K562 (cell line): ENCODE results near the gene KLHDC10. TPM values are rescaled to one million over a fixed set of nuclear protein-coding genes. Genes with fewer than 3 reads are reported as not detected.

Experiments
- BACH1 ChIP-seq: fragments of 200-800 bp; sonication (Bioruptor generic); IDR thresholded peaks from 2 replicates; pipeline ENCODE4 v1.6.1; 2016; ENCODE audit warnings: missing genetic modification characterization, missing compliant biosample characterization
- CBFA2T3 ChIP-seq: fragments of 450-650 bp; IDR thresholded peaks from 2 replicates; pipeline ENCODE4 v1.6.1; 2017
- ETS2 ChIP-seq: IDR thresholded peaks from 2 replicates; pipeline ENCODE4 v1.6.1; 2016; ENCODE audit warnings: borderline replicate concordance, missing genetic modification characterization, mild to moderate bottlenecking, moderate library complexity, missing compliant biosample characterization; ENCODE audit not compliant: poor library complexity, severe bottlenecking
- GATA2 ChIP-seq: sonication (generic); formaldehyde crosslinking; IDR thresholded peaks from 2 replicates; pipeline ENCODE4 v1.4.0; 2020; ENCODE audit warnings: mild to moderate bottlenecking, missing genetic modification reagents
- MCM2 ChIP-seq: fragments of 450-650 bp; IDR thresholded peaks from 2 replicates; pipeline ENCODE4 v1.6.1; 2017; ENCODE audit warnings: low read depth, mild to moderate bottlenecking
- NCOA1 ChIP-seq: fragments of 450-650 bp; IDR thresholded peaks from 2 replicates; pipeline ENCODE4 v1.6.1; 2016; ENCODE audit warnings: low read depth
- NONO ChIP-seq, 2 experiments: fragments of 200-400 bp in 1 of 2; fragments of 450-650 bp in 1 of 2; formaldehyde crosslinking in 1 of 2; IDR thresholded peaks; 2 replicates each; pipeline ENCODE4 v1.6.1; 2017; ENCODE audit warnings: low read depth in 2 of 2, mild to moderate bottlenecking in 2 of 2, moderate library complexity in 2 of 2, low read length in 1 of 2
- PHTF2 ChIP-seq: fragments of 250-450 bp; sonication (Bioruptor Pico); IDR thresholded peaks from 2 replicates; pipeline ENCODE4 v1.5.0; 2021; ENCODE audit warnings: mild to moderate bottlenecking
- RFX1 ChIP-seq: fragments of 450-650 bp; IDR thresholded peaks from 2 replicates; pipeline ENCODE4 v1.6.1; 2016; ENCODE audit warnings: mild to moderate bottlenecking, moderate library complexity
- SMARCB1 ChIP-seq: IDR thresholded peaks from 2 replicates; pipeline ENCODE4 v1.6.1; 2011; ENCODE audit warnings: improper control_type of control experiment, low read depth; ENCODE audit not compliant: insufficient read length
- ZNF707 ChIP-seq: fragments of 250-450 bp; sonication (Bioruptor Pico); conservative IDR thresholded peaks from 2 replicates; pipeline ENCODE4 v1.8.0; 2022; ENCODE audit warnings: inconsistent platforms, mild to moderate bottlenecking, moderate library complexity
- polyA plus RNA-seq, 8 experiments: library from polyadenylated mRNA; depleted of rRNA in 4 of 8; stranded (reverse) in 5 of 8; unstranded in 3 of 8; fragments of >200 nt; fragmentation: Nextera tagmentation in 2 of 8; fragmentation: Illumina TruSeq in 1 of 8; extraction: Ambion mirVana in 2 of 8; extraction: Trizol in 1 of 8; gene quantifications; 2 replicates each; pipeline versions ENCODE4 v1.2.1 to v1.2.3, GENCODE V29; 2011 to 2014; ENCODE audit warnings: inconsistent platforms in 1 of 8, missing spikeins in 1 of 8
- total RNA-seq, 7 experiments: library from RNA; depleted of rRNA in 6 of 7; stranded (reverse); fragments of >200 nt in 6 of 7; fragmentation: Illumina TruSeq in 2 of 7; extraction: Trizol in 2 of 7; gene quantifications; 2 replicates each; pipeline versions ENCODE4 v1.2.1 to v1.2.3, GENCODE V29; 2011 to 2021; ENCODE audit warnings: low replicate concordance in 1 of 7
- TF ChIP-seq, protein P1 (sequence below): fragments of 250-450 bp; sonication (Bioruptor Pico); IDR thresholded peaks from 2 replicates; pipeline ENCODE4 v1.4.0; 2020; ENCODE audit warnings: mild to moderate bottlenecking, moderate library complexity, borderline replicate concordance
- TF ChIP-seq, protein P2 (sequence below), 2 experiments: fragments of 450-650 bp; IDR thresholded peaks; 2 replicates each; pipeline ENCODE4 v1.6.1; 2016; ENCODE audit warnings: mild to moderate bottlenecking in 2 of 2, borderline replicate concordance in 1 of 2, low read depth in 1 of 2, moderate library complexity in 1 of 2
- TF ChIP-seq, protein P3 (sequence below): IDR thresholded peaks from 2 replicates; pipeline ENCODE4 v1.6.1; 2014; ENCODE audit warnings: antibody characterized with exemption

Gene KLHDC10
- total and polyA plus RNA-seq, 9 of the 15 experiments (the other 6 are each of a cell fraction or from before 2014, with no cell fraction given) = 9.8 to 80.5 (median 31.4) TPM

DNA sequence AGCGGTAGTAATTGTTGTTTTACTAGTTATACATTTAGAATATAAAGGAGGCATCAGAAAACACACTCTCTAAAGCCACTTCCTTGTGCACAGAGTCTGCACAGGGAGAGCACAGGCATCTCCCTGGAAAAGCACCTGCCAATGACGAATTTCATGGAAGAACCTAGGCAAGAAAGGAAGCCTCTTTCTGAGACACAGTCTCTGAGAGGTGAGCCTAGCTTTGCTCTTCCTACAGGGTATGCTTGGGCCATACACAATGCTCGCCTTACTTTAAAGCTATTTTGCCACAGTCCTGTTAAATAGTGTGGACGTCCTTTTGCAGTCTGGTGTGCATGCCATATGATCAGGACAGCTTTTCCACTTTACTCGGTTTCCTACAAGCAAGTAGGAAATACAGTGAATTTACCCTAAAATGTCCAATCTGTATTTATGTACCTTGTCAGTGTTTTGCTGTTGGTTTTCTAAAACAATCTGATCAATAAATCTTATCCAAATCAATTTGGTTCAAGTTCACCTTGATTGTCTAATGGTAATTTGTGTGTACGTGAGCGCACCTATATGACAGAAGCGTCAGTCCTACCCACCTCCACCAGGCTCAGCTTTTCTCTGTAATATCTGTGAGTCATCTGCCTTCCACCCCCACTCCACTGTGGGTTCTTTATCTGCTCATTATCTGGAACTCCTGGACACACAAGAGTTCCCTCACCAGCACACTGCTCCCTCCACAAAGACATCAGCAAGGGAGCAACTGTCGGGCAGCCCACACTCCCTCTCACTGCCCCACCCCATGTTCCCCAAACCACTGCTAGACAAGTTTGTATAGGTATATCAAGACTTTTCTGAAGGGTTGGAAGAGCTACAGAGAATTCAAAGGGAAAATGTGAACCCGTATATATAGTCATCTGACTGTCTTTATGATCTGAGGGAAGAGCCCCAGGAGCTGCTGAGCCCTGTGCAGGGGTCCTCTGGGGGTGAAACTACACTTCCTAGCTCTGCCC is 65.2 kb downstream of the KLHDC10 start (continued):
- TF ChIP-seq, protein P1, sequence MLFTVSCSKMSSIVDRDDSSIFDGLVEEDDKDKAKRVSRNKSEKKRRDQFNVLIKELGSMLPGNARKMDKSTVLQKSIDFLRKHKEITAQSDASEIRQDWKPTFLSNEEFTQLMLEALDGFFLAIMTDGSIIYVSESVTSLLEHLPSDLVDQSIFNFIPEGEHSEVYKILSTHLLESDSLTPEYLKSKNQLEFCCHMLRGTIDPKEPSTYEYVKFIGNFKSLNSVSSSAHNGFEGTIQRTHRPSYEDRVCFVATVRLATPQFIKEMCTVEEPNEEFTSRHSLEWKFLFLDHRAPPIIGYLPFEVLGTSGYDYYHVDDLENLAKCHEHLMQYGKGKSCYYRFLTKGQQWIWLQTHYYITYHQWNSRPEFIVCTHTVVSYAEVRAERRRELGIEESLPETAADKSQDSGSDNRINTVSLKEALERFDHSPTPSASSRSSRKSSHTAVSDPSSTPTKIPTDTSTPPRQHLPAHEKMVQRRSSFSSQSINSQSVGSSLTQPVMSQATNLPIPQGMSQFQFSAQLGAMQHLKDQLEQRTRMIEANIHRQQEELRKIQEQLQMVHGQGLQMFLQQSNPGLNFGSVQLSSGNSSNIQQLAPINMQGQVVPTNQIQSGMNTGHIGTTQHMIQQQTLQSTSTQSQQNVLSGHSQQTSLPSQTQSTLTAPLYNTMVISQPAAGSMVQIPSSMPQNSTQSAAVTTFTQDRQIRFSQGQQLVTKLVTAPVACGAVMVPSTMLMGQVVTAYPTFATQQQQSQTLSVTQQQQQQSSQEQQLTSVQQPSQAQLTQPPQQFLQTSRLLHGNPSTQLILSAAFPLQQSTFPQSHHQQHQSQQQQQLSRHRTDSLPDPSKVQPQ (CRISPR knock-in tag) = no peak
- TF ChIP-seq BACH1 (tag) (no peak; the same call in 1 of the 2 replicates), CBFA2T3 (peak; percentile 91), NONO (IDR thresholded peaks at IDR 0.05; ENCODE audit: low read depth in 2 of 2, low read length in 1 of 2) (0 out of 4 replicates have a peak, but pooled peaks of 1 of the 2 experiments have one; percentile 31), SMARCB1 (no peak), RFX1 (no peak), PHTF2 (CRISPR knock-in tag) (no peak), GATA2 (peak; percentile 95), ZNF707 (CRISPR knock-in tag) (no peak), ETS2 (tag) (no peak), MCM2 (no peak), NCOA1 (peak; percentile 88)
- TF ChIP-seq, protein P2, sequence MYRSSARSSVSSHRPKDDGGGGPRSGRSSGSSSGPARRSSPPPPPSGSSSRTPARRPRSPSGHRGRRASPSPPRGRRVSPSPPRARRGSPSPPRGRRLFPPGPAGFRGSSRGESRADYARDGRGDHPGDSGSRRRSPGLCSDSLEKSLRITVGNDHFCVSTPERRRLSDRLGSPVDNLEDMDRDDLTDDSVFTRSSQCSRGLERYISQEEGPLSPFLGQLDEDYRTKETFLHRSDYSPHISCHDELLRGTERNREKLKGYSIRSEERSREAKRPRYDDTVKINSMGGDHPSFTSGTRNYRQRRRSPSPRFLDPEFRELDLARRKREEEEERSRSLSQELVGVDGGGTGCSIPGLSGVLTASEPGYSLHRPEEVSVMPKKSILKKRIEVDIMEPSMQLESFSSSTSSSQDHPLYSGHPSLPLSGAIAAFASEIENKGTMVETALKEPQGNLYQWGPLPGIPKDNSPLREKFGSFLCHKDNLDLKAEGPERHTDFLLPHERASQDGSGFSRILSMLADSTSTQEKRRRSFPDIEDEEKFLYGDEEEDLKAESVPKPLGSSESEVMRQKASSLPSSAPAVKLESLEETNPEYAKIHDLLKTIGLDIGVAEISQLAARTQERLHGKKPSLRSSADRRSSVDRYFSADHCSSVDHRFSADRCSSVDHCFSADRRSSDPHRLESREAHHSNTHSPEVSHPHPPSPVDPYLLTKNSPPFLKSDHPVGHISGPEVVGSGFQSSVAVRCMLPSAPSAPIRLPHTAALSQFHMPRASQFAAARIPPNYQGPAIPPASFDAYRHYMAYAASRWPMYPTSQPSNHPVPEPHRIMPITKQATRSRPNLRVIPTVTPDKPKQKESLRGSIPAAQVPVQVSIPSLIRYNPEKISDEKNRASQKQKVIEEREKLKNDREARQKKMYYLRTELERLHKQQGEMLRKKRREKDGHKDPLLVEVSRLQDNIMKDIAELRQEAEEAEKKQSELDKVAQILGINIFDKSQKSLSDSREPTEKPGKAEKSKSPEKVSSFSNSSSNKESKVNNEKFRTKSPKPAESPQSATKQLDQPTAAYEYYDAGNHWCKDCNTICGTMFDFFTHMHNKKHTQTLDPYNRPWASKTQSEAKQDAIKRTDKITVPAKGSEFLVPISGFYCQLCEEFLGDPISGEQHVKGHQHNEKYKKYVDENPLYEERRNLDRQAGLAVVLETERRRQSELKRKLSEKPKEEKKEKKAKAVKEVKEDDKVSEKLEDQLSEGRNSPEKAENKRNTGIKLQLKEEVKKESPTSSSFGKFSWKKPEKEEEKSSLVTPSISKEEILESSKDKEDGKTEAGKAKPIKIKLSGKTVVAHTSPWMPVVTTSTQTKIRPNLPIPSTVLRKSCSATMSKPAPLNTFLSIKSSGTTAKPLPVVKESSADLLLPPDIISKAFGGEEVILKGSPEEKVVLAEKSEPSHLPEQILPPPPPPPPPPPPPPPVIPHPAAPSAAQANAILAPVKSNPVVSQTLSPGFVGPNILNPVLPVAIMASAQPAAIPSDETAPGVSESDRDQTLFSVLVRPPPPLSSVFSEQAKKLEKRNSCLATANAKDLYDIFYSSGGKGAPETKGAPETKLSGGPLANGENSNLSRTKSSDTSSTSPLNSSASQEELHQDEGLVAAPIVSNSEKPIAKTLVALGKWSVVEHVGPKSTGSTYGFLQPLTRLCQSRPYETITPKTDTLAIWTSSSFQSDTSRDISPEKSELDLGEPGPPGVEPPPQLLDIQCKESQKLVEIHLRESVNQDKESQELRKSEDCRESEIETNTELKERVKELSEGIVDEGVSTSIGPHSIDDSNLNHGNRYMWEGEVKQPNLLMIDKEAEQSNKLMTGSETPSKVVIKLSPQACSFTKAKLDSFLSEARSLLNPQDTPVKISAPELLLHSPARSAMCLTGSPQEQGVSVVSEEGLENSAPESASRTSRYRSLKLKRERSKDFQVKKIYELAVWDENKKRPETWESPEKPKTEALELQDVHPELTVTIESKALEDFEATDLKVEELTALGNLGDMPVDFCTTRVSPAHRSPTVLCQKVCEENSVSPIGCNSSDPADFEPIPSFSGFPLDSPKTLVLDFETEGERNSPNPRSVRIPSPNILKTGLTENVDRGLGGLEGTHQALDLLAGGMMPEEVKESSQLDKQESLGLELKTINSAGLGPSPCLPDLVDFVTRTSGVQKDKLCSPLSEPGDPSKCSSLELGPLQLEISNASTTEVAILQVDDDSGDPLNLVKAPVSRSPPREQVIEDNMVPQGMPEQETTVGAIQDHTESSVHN (IDR thresholded peaks at IDR 0.05; ENCODE audit: borderline replicate concordance in 1 of 2, low read depth in 1 of 2) = 0 out of 4 replicates have a peak, but pooled peaks of 1 of the 2 experiments have one; percentile 50
- TF ChIP-seq, protein P3, sequence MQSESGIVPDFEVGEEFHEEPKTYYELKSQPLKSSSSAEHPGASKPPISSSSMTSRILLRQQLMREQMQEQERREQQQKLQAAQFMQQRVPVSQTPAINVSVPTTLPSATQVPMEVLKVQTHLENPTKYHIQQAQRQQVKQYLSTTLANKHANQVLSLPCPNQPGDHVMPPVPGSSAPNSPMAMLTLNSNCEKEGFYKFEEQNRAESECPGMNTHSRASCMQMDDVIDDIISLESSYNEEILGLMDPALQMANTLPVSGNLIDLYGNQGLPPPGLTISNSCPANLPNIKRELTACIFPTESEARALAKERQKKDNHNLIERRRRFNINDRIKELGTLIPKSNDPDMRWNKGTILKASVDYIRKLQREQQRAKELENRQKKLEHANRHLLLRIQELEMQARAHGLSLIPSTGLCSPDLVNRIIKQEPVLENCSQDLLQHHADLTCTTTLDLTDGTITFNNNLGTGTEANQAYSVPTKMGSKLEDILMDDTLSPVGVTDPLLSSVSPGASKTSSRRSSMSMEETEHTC = peak; percentile 27; the same call in 1 of the 2 replicates
